ENCODE measurements around the gene PRKG1. TPM values are rescaled to one million over a fixed set of nuclear protein-coding genes. Genes with fewer than 3 reads are reported as not detected.

PRKG1 gene
- total RNA-seq, 1 experiment from 2014 or later: 16.5 TPM

- Mint-ChIP-seq H3K27ac (no peak overlapping the region; the same call in 1 of the 2 replicates), H3K36me3 (no peaks in the 10 kb centered on the region), H3K4me1 (peaks cover 33% of the 10 kb centered on the region), H3K4me3 (peak overlapping the region; percentile 92), H3K9me3 (no peaks in the 10 kb centered on the region), H3K27me3 (ENCODE audit: low read depth) (peaks cover 17% of the 10 kb centered on the region)
- ChIA-PET POLR2A (interaction anchor here (2.9 kb wide), 1 partner anchor 10 kb away, joined by 25 read pairs; no protein-coding TSS in a partner anchor), CTCF (interaction anchor here (1.2 to 2.6 kb wide), 3 partner anchors 11 to 349 kb away, joined by 3 to 23 read pairs (median 9); no protein-coding TSS in a partner anchor)
- TF ChIP-seq JUN (CRISPR knock-in tag; IDR thresholded peaks at IDR 0.05): no peak
- TF ChIP-seq, protein P1, sequence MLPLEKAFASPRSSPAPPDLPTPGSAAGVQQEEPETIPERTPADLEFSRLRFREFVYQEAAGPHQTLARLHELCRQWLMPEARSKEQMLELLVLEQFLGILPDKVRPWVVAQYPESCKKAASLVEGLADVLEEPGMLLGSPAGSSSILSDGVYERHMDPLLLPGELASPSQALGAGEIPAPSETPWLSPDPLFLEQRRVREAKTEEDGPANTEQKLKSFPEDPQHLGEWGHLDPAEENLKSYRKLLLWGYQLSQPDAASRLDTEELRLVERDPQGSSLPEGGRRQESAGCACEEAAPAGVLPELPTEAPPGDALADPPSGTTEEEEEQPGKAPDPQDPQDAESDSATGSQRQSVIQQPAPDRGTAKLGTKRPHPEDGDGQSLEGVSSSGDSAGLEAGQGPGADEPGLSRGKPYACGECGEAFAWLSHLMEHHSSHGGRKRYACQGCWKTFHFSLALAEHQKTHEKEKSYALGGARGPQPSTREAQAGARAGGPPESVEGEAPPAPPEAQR (CRISPR knock-in tag; IDR thresholded peaks at IDR 0.05): no peak
- ATAC-seq (no peak), DNase-seq (ENCODE audit: low spot score) (no peak)
Measured at GRCh38 chr10:51072921-51073434, 1.3 kb upstream of the PRKG1 start.

DNA sequence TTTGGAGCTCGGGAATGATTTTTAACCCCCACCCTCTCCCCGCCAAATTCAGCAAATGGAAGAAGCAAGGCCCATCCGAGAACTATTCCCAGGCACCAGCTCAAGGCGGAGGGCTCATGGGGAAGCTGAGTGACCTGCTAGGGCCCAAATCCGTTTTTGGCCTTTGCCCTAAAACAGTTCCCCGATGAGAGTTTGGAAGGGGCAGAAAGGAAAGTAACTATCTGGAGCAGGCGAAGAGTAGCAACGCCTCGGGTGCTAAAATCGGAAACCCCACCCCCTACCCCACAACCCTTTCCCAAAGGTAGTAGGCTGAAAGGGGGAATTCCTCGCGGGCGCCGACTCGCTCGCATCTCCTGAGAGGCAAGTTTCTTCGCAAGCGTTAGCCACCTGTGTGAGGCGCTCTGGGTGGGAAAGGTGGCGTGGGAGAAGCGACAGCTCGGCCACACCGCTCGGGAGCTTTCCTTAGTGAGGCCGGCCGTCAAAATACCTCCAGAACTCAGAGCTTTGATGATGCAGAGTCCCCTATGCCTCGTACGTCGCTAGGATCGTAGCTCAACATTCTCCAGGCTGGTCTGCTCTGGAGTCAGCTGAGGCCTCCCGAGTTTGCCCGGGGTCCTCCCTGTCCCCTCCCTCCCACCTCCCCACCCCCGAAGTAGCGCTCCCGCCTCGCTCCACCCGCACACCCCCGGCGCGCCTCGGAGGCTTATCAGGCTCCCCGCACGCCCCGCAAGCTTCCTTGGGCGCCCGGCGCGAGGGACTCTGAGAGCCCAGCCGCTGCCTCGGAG is 642 bp upstream of the PRKG1 start:
- Mint-ChIP-seq H3K27ac (no peak overlapping the region; the same call in none of the 2 replicates), H3K27me3 (ENCODE audit: low read depth) (peaks cover 17% of the 10 kb centered on the region), H3K36me3 (no peaks in the 10 kb centered on the region), H3K4me1 (peaks cover 35% of the 10 kb centered on the region), H3K9me3 (no peaks in the 10 kb centered on the region), H3K4me3 (peak overlapping the region; percentile 92)
- CTCF ChIA-PET: interaction anchor here (0.5 to 2.6 kb wide), 6 partner anchors 10 to 1485 kb away, joined by 3 to 23 read pairs (median 5); no protein-coding TSS in a partner anchor
- peak; percentile 14; the same call in 1 of the 2 replicates for TF ChIP-seq MYBL2 (CRISPR knock-in tag; IDR thresholded peaks at IDR 0.05)
- peak; percentile 36; the same call in 1 of the 2 replicates for TF ChIP-seq MAX (CRISPR knock-in tag; IDR thresholded peaks at IDR 0.05)
- TF ChIP-seq, protein P2, sequence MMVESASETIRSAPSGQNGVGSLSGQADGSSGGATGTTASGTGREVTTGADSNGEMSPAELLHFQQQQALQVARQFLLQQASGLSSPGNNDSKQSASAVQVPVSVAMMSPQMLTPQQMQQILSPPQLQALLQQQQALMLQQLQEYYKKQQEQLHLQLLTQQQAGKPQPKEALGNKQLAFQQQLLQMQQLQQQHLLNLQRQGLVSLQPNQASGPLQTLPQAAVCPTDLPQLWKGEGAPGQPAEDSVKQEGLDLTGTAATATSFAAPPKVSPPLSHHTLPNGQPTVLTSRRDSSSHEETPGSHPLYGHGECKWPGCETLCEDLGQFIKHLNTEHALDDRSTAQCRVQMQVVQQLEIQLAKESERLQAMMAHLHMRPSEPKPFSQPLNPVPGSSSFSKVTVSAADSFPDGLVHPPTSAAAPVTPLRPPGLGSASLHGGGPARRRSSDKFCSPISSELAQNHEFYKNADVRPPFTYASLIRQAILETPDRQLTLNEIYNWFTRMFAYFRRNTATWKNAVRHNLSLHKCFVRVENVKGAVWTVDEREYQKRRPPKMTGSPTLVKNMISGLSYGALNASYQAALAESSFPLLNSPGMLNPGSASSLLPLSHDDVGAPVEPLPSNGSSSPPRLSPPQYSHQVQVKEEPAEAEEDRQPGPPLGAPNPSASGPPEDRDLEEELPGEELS (CRISPR knock-in tag; IDR thresholded peaks at IDR 0.05): no peak
- TF ChIP-seq ZNF263 (CRISPR knock-in tag; IDR thresholded peaks at IDR 0.05; ENCODE audit: low read depth): no peak
- POLR2A ChIA-PET: interaction anchor here (1.2 to 2.9 kb wide), 2 partner anchors 9 to 182 kb away, joined by 3 to 25 read pairs; no protein-coding TSS in a partner anchor
- peak; percentile 49 for DNase-seq (ENCODE audit: low spot score)
- ATAC-seq: peak; percentile 57

DNA sequence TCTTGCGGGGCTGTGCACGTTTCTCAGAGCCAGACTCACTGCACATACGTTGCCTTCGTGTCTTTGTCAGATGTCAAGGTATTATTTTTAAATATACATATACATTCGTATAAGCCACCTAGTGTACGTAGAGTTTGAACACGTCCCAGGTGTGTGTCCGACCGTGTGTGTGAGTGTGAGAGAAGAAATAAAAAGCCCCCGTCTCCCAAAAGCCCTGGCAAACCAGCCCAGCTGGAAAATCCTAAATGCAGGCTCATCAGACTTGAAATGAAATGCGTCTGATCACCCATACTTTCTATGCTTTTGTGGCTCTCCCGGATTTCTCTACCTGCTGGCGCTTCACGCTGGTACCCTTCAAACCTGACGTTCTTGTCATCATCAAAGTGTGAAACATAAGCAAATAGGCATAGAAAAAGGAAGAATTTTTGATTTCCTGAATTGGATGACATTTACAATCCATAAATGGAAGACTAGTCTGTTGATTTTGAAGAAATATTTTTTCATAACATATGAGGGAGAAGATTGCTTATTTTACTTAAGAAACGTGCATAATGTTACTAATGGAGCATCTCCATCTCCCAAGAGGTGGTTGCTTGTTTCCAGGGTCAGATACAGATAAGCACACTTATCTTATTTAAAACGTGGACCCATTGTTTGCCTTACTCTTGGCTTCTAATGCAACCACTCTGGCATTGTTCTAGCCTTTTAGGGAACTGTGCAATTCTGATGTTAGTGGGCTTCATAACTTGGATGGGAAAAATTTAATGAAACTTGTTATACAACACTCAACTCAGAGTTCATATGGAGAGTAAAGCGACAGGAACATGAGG is 971 bp downstream of the PRKG1 start:
- DNase-seq (ENCODE audit: low spot score) (no peak), ATAC-seq (no peak)
- POLR2A ChIA-PET: interaction anchor here (2.9 kb wide), 1 partner anchor 8 kb away, joined by 25 read pairs; no protein-coding TSS in a partner anchor
- Mint-ChIP-seq H3K4me3 (peak overlapping the region; percentile 92), H3K4me1 (peaks cover 49% of the 10 kb centered on the region), H3K27me3 (ENCODE audit: low read depth) (peaks cover 17% of the 10 kb centered on the region), H3K27ac (no peak overlapping the region), H3K36me3 (no peaks in the 10 kb centered on the region), H3K9me3 (no peaks in the 10 kb centered on the region)
- CTCF ChIA-PET: interaction anchor here (1.0 to 2.6 kb wide), 3 partner anchors 8 to 295 kb away, joined by 3 to 23 read pairs (median 6); no protein-coding TSS in a partner anchor
- TF ChIP-seq, protein P3, sequence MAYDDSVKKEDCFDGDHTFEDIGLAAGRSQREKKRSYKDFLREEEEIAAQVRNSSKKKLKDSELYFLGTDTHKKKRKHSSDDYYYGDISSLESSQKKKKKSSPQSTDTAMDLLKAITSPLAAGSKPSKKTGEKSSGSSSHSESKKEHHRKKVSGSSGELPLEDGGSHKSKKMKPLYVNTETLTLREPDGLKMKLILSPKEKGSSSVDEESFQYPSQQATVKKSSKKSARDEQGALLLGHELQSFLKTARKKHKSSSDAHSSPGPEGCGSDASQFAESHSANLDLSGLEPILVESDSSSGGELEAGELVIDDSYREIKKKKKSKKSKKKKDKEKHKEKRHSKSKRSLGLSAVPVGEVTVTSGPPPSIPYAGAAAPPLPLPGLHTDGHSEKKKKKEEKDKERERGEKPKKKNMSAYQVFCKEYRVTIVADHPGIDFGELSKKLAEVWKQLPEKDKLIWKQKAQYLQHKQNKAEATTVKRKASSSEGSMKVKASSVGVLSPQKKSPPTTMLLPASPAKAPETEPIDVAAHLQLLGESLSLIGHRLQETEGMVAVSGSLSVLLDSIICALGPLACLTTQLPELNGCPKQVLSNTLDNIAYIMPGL (CRISPR knock-in tag; IDR thresholded peaks at IDR 0.05): no peak
- TF ChIP-seq, protein P1 (CRISPR knock-in tag; IDR thresholded peaks at IDR 0.05): no peak
- TF ChIP-seq, protein P4, sequence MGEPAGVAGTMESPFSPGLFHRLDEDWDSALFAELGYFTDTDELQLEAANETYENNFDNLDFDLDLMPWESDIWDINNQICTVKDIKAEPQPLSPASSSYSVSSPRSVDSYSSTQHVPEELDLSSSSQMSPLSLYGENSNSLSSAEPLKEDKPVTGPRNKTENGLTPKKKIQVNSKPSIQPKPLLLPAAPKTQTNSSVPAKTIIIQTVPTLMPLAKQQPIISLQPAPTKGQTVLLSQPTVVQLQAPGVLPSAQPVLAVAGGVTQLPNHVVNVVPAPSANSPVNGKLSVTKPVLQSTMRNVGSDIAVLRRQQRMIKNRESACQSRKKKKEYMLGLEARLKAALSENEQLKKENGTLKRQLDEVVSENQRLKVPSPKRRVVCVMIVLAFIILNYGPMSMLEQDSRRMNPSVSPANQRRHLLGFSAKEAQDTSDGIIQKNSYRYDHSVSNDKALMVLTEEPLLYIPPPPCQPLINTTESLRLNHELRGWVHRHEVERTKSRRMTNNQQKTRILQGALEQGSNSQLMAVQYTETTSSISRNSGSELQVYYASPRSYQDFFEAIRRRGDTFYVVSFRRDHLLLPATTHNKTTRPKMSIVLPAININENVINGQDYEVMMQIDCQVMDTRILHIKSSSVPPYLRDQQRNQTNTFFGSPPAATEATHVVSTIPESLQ (CRISPR knock-in tag; IDR thresholded peaks at IDR 0.05): no peak
- TF ChIP-seq, protein P5, sequence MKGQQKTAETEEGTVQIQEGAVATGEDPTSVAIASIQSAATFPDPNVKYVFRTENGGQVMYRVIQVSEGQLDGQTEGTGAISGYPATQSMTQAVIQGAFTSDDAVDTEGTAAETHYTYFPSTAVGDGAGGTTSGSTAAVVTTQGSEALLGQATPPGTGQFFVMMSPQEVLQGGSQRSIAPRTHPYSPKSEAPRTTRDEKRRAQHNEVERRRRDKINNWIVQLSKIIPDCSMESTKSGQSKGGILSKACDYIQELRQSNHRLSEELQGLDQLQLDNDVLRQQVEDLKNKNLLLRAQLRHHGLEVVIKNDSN (CRISPR knock-in tag; IDR thresholded peaks at IDR 0.05): no peak
- no peak for TF ChIP-seq GTF2I (CRISPR knock-in tag; conservative IDR thresholded peaks at IDR 0.05)
- TF ChIP-seq ZNF138 (CRISPR knock-in tag; conservative IDR thresholded peaks at IDR 0.05): no peak
- TF ChIP-seq ZNF423 (CRISPR knock-in tag; IDR thresholded peaks at IDR 0.05): no peak
- TF ChIP-seq ETV6 (CRISPR knock-in tag; IDR thresholded peaks at IDR 0.05): no peak
- TF ChIP-seq ZNF671 (CRISPR knock-in tag; IDR thresholded peaks at IDR 0.05): no peak
- no peak for TF ChIP-seq KAT7 (CRISPR knock-in tag; IDR thresholded peaks at IDR 0.05; ENCODE audit: borderline replicate concordance)
- no peak for TF ChIP-seq NFYB (CRISPR knock-in tag; conservative IDR thresholded peaks at IDR 0.05; ENCODE audit: low read depth)
- TF ChIP-seq FOXK1 (CRISPR knock-in tag; IDR thresholded peaks at IDR 0.05): no peak

Data from WTC11 (cell line).